K562 (cell line): ENCODE data around the gene SNX12. TPM values are rescaled to one million over a fixed set of nuclear protein-coding genes. Genes with fewer than 3 reads are reported as not detected.
A peak's percentile ranks its signal among the peaks of the same experiment; 100 is the strongest.

ENCODE experiments used
- CAMTA2 ChIP-seq: fragments of 250-450 bp; sonication (Bioruptor Pico); conservative IDR thresholded peaks from 2 replicates; pipeline ENCODE4 v1.5.1; 2022
- CBFA2T3 ChIP-seq: fragments of 450-650 bp; IDR thresholded peaks from 2 replicates; pipeline ENCODE4 v1.6.1; 2017
- CBX3 ChIP-seq, 2 experiments: IDR thresholded peaks; 1 replicate in 1 of 2; 2 replicates in 1 of 2; pipeline ENCODE4 v1.6.1; 2012; ENCODE audit warnings: inconsistent platforms in 2 of 2, low read length in 2 of 2, borderline replicate concordance in 1 of 2, control low read depth in 1 of 2
- CBX5 ChIP-seq: IDR thresholded peaks from 2 replicates; pipeline ENCODE4 v1.6.1; 2014; ENCODE audit warnings: low read depth, borderline replicate concordance
- CSDE1 ChIP-seq, 2 experiments: fragments of 450-650 bp; IDR thresholded peaks; 2 replicates each; pipeline ENCODE4 v1.6.1; 2016; ENCODE audit warnings: mild to moderate bottlenecking in 1 of 2
- DIDO1 ChIP-seq: fragments of 450-650 bp; IDR thresholded peaks from 2 replicates; pipeline ENCODE4 v1.6.1; 2016; ENCODE audit warnings: low read depth, missing biosample characterization, missing genetic modification characterization
- EP400 ChIP-seq: fragments of 450-650 bp; IDR thresholded peaks from 2 replicates; pipeline ENCODE4 v1.6.1; 2017; ENCODE audit warnings: antibody characterized with exemption, mild to moderate bottlenecking, moderate library complexity
- FOXK1 ChIP-seq: sonication (generic); formaldehyde crosslinking; IDR thresholded peaks from 2 replicates; pipeline ENCODE4 v1.8.0; 2022; ENCODE audit warnings: missing genetic modification reagents, mild to moderate bottlenecking, borderline replicate concordance
- MTA1 ChIP-seq: fragments of 450-650 bp; IDR thresholded peaks from 2 replicates; pipeline ENCODE4 v1.6.1; 2017; ENCODE audit warnings: borderline replicate concordance
- NFIC ChIP-seq: fragments of 450-650 bp; IDR thresholded peaks from 2 replicates; pipeline ENCODE4 v1.6.1; 2017; ENCODE audit warnings: mild to moderate bottlenecking, inconsistent platforms
- NR2C2 ChIP-seq, 2 experiments: fragments of 200-800 bp in 1 of 2; sonication (Bioruptor generic) in 1 of 2; sonication (generic) in 1 of 2; formaldehyde crosslinking in 1 of 2; IDR thresholded peaks; 2 replicates each; pipeline versions ENCODE4 v1.6.1 to v1.8.0; 2016 to 2022; ENCODE audit warnings: mild to moderate bottlenecking in 1 of 2, missing compliant biosample characterization in 1 of 2, missing genetic modification characterization in 1 of 2, missing genetic modification reagents in 1 of 2
- PHTF2 ChIP-seq: fragments of 250-450 bp; sonication (Bioruptor Pico); IDR thresholded peaks from 2 replicates; pipeline ENCODE4 v1.5.0; 2021; ENCODE audit warnings: mild to moderate bottlenecking
- PRMT5 ChIP-seq: sonication (generic); formaldehyde crosslinking; IDR thresholded peaks from 2 replicates; pipeline ENCODE4 v1.5.0; 2020; ENCODE audit warnings: missing genetic modification reagents
- SMAD3 ChIP-seq: fragments of 450-650 bp; formaldehyde crosslinking; conservative IDR thresholded peaks from 2 replicates; pipeline ENCODE4 v1.4.0; 2020; ENCODE audit warnings: mild to moderate bottlenecking
- SMARCE1 ChIP-seq: fragments of 450-650 bp; IDR thresholded peaks from 2 replicates; pipeline ENCODE4 v1.7.1; 2016; ENCODE audit warnings: mild to moderate bottlenecking
- SREBF1 ChIP-seq: fragments of 150-350 bp; IDR thresholded peaks from 2 replicates; pipeline ENCODE4 v1.6.1; 2014; ENCODE audit warnings: antibody characterized with exemption, low read depth, low read length, borderline replicate concordance
- TCF7 ChIP-seq: sonication (generic); IDR thresholded peaks from 2 replicates; pipeline ENCODE4 v1.6.1; 2016; ENCODE audit warnings: antibody characterized with exemption, borderline replicate concordance
- U2AF2 ChIP-seq: fragments of 200-400 bp; formaldehyde crosslinking; optimal IDR thresholded peaks from 2 replicates; pipeline ENCODE3; 2017; ENCODE audit warnings: low read depth, mild to moderate bottlenecking, low read length
- YY1 ChIP-seq, 3 experiments: IDR thresholded peaks; 2 replicates each; pipeline ENCODE4 v1.6.1; 2011; ENCODE audit warnings: low read length in 2 of 3, mild to moderate bottlenecking in 2 of 3, moderate library complexity in 2 of 3, borderline replicate concordance in 1 of 3, control low read depth in 1 of 3, low read depth in 1 of 3; ENCODE audit not compliant: insufficient read depth in 3 of 3, insufficient replicate concordance in 2 of 3, control insufficient read depth in 1 of 3, insufficient read length in 1 of 3; ENCODE audit errors: extremely low read depth in 1 of 3
- ZNF253 ChIP-seq: fragments of 250-450 bp; sonication (Bioruptor Pico); conservative IDR thresholded peaks from 2 replicates; pipeline ENCODE4 v1.6.1; 2021; ENCODE audit warnings: mild to moderate bottlenecking
- ZNF589 ChIP-seq: fragments of 200-800 bp; sonication (Bioruptor generic); IDR thresholded peaks from 2 replicates; pipeline ENCODE4 v1.6.1; 2016; ENCODE audit warnings: low read depth, missing genetic modification characterization, missing compliant biosample characterization
- ZNF79 ChIP-seq: fragments of 250-450 bp; sonication (Bioruptor Pico); IDR thresholded peaks from 2 replicates; pipeline ENCODE4 v1.4.0; 2020; ENCODE audit warnings: low read depth, mild to moderate bottlenecking, moderate library complexity
- polyA plus RNA-seq, 8 experiments: library from polyadenylated mRNA; depleted of rRNA in 4 of 8; stranded (reverse) in 5 of 8; unstranded in 3 of 8; fragments of >200 nt; fragmentation: Nextera tagmentation in 2 of 8; fragmentation: Illumina TruSeq in 1 of 8; extraction: Ambion mirVana in 2 of 8; extraction: Trizol in 1 of 8; gene quantifications; 2 replicates each; pipeline versions ENCODE4 v1.2.1 to v1.2.3, GENCODE V29; 2011 to 2014; ENCODE audit warnings: inconsistent platforms in 1 of 8, missing spikeins in 1 of 8
- total RNA-seq, 7 experiments: library from RNA; depleted of rRNA in 6 of 7; stranded (reverse); fragments of >200 nt in 6 of 7; fragmentation: Illumina TruSeq in 2 of 7; extraction: Trizol in 2 of 7; gene quantifications; 2 replicates each; pipeline versions ENCODE4 v1.2.1 to v1.2.3, GENCODE V29; 2011 to 2021; ENCODE audit warnings: low replicate concordance in 1 of 7
- TF ChIP-seq, protein P1 (sequence below): conservative IDR thresholded peaks from 2 replicates; pipeline ENCODE4 v1.6.1; 2011; ENCODE audit warnings: low read depth, mild to moderate bottlenecking, low read length; ENCODE audit not compliant: control insufficient read depth
- TF ChIP-seq, protein P2 (sequence below), 2 experiments: IDR thresholded peaks in 1 of 2; conservative IDR thresholded peaks in 1 of 2; 2 replicates each; pipeline ENCODE4 v1.6.1; 2016; ENCODE audit warnings: low read depth in 2 of 2, mild to moderate bottlenecking in 1 of 2, missing compliant biosample characterization in 1 of 2, missing genetic modification characterization in 1 of 2, moderate library complexity in 1 of 2
- TF ChIP-seq, protein P3 (sequence below): fragments of 450-650 bp; IDR thresholded peaks from 2 replicates; pipeline ENCODE4 v1.6.1; 2014; ENCODE audit warnings: low read depth, mild to moderate bottlenecking, moderate library complexity, borderline replicate concordance

Gene SNX12
- total and polyA plus RNA-seq, 9 of the 15 experiments (the other 6 are each of a cell fraction or from before 2014, with no cell fraction given), result 12.7 to 50.3 (median 37.1) TPM

DNA sequence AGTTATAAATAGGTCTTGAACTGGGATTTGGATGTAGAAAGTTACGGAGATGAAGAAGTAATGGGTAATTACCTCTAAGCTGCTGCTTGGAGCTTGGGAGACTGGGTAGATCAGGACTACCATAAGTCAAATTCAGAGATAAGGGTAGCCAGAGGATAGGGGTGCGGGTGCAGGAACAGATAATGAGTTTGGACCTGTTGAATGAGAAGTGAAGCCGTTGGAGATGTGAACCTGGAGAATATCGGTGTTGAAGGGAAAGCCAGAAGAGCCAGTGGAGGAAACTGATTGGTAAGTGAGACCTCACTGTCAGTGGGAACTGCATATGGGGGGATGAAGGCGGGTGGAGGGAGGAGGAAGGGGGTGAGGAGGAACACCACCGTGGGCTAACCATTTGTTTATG, 26.9 kb upstream of the SNX12 start (continued):
- TF ChIP-seq, protein P1, sequence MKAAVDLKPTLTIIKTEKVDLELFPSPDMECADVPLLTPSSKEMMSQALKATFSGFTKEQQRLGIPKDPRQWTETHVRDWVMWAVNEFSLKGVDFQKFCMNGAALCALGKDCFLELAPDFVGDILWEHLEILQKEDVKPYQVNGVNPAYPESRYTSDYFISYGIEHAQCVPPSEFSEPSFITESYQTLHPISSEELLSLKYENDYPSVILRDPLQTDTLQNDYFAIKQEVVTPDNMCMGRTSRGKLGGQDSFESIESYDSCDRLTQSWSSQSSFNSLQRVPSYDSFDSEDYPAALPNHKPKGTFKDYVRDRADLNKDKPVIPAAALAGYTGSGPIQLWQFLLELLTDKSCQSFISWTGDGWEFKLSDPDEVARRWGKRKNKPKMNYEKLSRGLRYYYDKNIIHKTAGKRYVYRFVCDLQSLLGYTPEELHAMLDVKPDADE, result no peak
- TF ChIP-seq SMAD3 (CRISPR knock-in tag), result no peak
- TF ChIP-seq, protein P2, sequence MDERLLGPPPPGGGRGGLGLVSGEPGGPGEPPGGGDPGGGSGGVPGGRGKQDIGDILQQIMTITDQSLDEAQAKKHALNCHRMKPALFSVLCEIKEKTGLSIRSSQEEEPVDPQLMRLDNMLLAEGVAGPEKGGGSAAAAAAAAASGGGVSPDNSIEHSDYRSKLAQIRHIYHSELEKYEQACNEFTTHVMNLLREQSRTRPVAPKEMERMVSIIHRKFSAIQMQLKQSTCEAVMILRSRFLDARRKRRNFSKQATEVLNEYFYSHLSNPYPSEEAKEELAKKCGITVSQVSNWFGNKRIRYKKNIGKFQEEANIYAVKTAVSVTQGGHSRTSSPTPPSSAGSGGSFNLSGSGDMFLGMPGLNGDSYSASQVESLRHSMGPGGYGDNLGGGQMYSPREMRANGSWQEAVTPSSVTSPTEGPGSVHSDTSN (CRISPR knock-in tag; IDR thresholded peaks at IDR 0.05; ENCODE audit: low read depth), result no peak
- TF ChIP-seq, protein P2 (tag; conservative IDR thresholded peaks at IDR 0.05; ENCODE audit: low read depth), result no peak; the same call in 1 of the 2 replicates
- TF ChIP-seq CBFA2T3, result peak; percentile 89
- TF ChIP-seq YY1 (IDR thresholded peaks at IDR 0.05; ENCODE audit: borderline replicate concordance in 1 of 3, control insufficient read depth in 1 of 3, extremely low read depth in 1 of 3, insufficient read depth in 3 of 3, insufficient read length in 1 of 3, insufficient replicate concordance in 2 of 3, low read depth in 1 of 3, low read length in 2 of 3), result no peak
- peak; percentile 48; the same call in 1 of the 2 replicates for TF ChIP-seq SMARCE1
- no peak for TF ChIP-seq ZNF79 (CRISPR knock-in tag)
- TF ChIP-seq CSDE1 (IDR thresholded peaks at IDR 0.05), result no peak
- no peak for TF ChIP-seq NR2C2 (CRISPR knock-in tag; IDR thresholded peaks at IDR 0.05)
- no peak for TF ChIP-seq NR2C2 (tag; IDR thresholded peaks at IDR 0.05)
- no peak for TF ChIP-seq U2AF2
- TF ChIP-seq PHTF2 (CRISPR knock-in tag), result no peak
- TF ChIP-seq ZNF589, result no peak
- TF ChIP-seq, protein P3, sequence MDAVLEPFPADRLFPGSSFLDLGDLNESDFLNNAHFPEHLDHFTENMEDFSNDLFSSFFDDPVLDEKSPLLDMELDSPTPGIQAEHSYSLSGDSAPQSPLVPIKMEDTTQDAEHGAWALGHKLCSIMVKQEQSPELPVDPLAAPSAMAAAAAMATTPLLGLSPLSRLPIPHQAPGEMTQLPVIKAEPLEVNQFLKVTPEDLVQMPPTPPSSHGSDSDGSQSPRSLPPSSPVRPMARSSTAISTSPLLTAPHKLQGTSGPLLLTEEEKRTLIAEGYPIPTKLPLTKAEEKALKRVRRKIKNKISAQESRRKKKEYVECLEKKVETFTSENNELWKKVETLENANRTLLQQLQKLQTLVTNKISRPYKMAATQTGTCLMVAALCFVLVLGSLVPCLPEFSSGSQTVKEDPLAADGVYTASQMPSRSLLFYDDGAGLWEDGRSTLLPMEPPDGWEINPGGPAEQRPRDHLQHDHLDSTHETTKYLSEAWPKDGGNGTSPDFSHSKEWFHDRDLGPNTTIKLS, result no peak
- TF ChIP-seq CBX5, result no peak
- TF ChIP-seq CAMTA2 (CRISPR knock-in tag), result no peak
- TF ChIP-seq PRMT5, result no peak
- TF ChIP-seq FOXK1, result no peak
- no peak for TF ChIP-seq SREBF1
- TF ChIP-seq CBX3 (IDR thresholded peaks at IDR 0.05; ENCODE audit: borderline replicate concordance in 1 of 2, low read length in 2 of 2), result no peak
- TF ChIP-seq NFIC, result peak; percentile 41
- no peak for TF ChIP-seq DIDO1 (tag)
- no peak for TF ChIP-seq ZNF253 (CRISPR knock-in tag)
- 0 out of 2 replicates have a peak, but pooled peaks have one; percentile 23 for TF ChIP-seq MTA1
- TF ChIP-seq EP400, result no peak
- no peak for TF ChIP-seq TCF7
